IMR-90 (cell line): ENCODE results near the gene CACNA1F.

Experiments
- CEBPB ChIP-seq: IDR thresholded peaks from 2 replicates; pipeline ENCODE4 v1.6.1; 2012; ENCODE audit warnings: low read depth, low read length, improper control_type of control experiment
- CHD1 ChIP-seq: IDR thresholded peaks from 2 replicates; pipeline ENCODE4 v1.6.1; 2012; ENCODE audit warnings: low read depth, low read length, improper control_type of control experiment
- ELK1 ChIP-seq: fragments of 150-350 bp; IDR thresholded peaks from 2 replicates; pipeline ENCODE4 v1.6.1; 2016; ENCODE audit warnings: low read depth, mild to moderate bottlenecking, low read length, moderate library complexity, borderline replicate concordance
- FOS ChIP-seq: fragments of 150-350 bp; IDR thresholded peaks from 2 replicates; pipeline ENCODE4 v1.6.1; 2016; ENCODE audit warnings: low read depth, low read length
- MAZ ChIP-seq: IDR thresholded peaks from 2 replicates; pipeline ENCODE4 v1.6.1; 2012; ENCODE audit warnings: low read depth, mild to moderate bottlenecking, low read length, improper control_type of control experiment, moderate library complexity, borderline replicate concordance
- MXI1 ChIP-seq: IDR thresholded peaks from 2 replicates; pipeline ENCODE4 v1.6.1; 2012; ENCODE audit warnings: low read depth, mild to moderate bottlenecking, low read length, moderate library complexity, borderline replicate concordance
- NFE2L2 ChIP-seq: fragments of 150-350 bp; IDR thresholded peaks from 2 replicates; pipeline ENCODE4 v1.6.1; 2016; ENCODE audit warnings: low read depth, mild to moderate bottlenecking, low read length
- POLR2A ChIP-seq: IDR thresholded peaks from 2 replicates; pipeline ENCODE4 v1.6.1; 2012; ENCODE audit warnings: mild to moderate bottlenecking, low read depth, low read length
- RAD21 ChIP-seq: IDR thresholded peaks from 2 replicates; pipeline ENCODE4 v1.6.1; 2012; ENCODE audit warnings: low read length, improper control_type of control experiment
- RCOR1 ChIP-seq: IDR thresholded peaks from 2 replicates; pipeline ENCODE4 v1.6.1; 2012; ENCODE audit warnings: mild to moderate bottlenecking, low read length, improper control_type of control experiment; ENCODE audit not compliant: insufficient replicate concordance
- RFX5 ChIP-seq: IDR thresholded peaks from 2 replicates; pipeline ENCODE4 v1.8.0; 2012; ENCODE audit warnings: low read depth, mild to moderate bottlenecking, low read length, moderate library complexity
- SMC3 ChIP-seq: fragments of 150-350 bp; IDR thresholded peaks from 2 replicates; pipeline ENCODE4 v1.6.1; 2016; ENCODE audit warnings: low read depth, mild to moderate bottlenecking, antibody characterized with exemption, low read length, moderate library complexity
- TF ChIP-seq, protein P1 (sequence below): conservative IDR thresholded peaks from 2 replicates; pipeline ENCODE4 v1.5.1; 2012; ENCODE audit warnings: mild to moderate bottlenecking, low read depth, low read length, improper control_type of control experiment

DNA sequence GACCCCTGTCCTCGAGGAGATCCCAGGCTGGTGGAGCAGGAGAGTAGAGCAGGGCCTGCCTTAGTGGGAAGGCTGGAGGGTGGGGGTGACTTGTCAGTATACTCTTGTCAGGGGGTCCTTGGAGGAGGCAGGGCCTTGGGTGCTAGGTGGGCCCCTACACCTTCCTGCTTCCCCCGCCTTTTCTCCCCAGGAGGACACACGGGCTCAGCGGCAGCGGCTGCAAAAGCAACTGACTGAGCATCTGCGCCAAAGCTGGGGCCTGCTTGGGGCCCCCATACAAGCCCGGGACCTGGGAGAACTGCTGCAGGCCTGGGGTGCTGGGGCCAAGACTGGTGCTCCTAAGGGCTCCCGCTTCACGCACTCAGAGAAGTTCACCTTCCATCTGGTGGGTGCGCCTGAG, 13.4 kb upstream of the CACNA1F start:
- TF ChIP-seq SMC3 (no peak), MAZ (no peak), FOS (no peak), CHD1 (no peak), POLR2A (no peak), RCOR1 (no peak), ELK1 (no peak), NFE2L2 (no peak), RAD21 (no peak), RFX5 (no peak), MXI1 (no peak), CEBPB (no peak)
- TF ChIP-seq, protein P1, sequence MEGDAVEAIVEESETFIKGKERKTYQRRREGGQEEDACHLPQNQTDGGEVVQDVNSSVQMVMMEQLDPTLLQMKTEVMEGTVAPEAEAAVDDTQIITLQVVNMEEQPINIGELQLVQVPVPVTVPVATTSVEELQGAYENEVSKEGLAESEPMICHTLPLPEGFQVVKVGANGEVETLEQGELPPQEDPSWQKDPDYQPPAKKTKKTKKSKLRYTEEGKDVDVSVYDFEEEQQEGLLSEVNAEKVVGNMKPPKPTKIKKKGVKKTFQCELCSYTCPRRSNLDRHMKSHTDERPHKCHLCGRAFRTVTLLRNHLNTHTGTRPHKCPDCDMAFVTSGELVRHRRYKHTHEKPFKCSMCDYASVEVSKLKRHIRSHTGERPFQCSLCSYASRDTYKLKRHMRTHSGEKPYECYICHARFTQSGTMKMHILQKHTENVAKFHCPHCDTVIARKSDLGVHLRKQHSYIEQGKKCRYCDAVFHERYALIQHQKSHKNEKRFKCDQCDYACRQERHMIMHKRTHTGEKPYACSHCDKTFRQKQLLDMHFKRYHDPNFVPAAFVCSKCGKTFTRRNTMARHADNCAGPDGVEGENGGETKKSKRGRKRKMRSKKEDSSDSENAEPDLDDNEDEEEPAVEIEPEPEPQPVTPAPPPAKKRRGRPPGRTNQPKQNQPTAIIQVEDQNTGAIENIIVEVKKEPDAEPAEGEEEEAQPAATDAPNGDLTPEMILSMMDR: no peak
